Right ventricle myocardium inferior (tissue), 1 donor: ENCODE data around the gene RASSF10. TPM values are rescaled to one million over a fixed set of nuclear protein-coding genes. Genes with fewer than 3 reads are reported as not detected.
"Not testable (repeated sequence)": the region's sequence is repeated elsewhere in the genome, so short reads cannot be mapped to it uniquely, and the experiment has no call there.

Experiments used
- ATAC-seq: fragments of 200-7000 bp; cut with Tn5 transposase; one replicate; pipeline ENCODE4 v1.9.1; 2020; ENCODE audit warnings: mild to moderate bottlenecking, moderate library complexity
- DNase-seq: peaks from one replicate; pipeline ENCODE4 v3.0.0; 2021; ENCODE audit errors: missing footprints
- intact Hi-C: fragments of 100-400 bp; cut with DNase I; formaldehyde crosslinking; loops from one replicate; pipeline ENCODE4 v1.11.0; 2022
- total RNA-seq: library from RNA; stranded (reverse); fragmentation: NEBNext Ultra II Directional; extraction: Animal tissue kit (Norgen Biotek cat#: 25700); gene quantifications from one replicate; pipeline ENCODE4 v1.2.1, GENCODE V29; 2021
- donor health status: DM: no; HTN: yes; CAD: no; lungs with severe emphysema.

RASSF10 gene
- total RNA-seq, 1 donor from 2014 or later, result 0.19 TPM

DNA sequence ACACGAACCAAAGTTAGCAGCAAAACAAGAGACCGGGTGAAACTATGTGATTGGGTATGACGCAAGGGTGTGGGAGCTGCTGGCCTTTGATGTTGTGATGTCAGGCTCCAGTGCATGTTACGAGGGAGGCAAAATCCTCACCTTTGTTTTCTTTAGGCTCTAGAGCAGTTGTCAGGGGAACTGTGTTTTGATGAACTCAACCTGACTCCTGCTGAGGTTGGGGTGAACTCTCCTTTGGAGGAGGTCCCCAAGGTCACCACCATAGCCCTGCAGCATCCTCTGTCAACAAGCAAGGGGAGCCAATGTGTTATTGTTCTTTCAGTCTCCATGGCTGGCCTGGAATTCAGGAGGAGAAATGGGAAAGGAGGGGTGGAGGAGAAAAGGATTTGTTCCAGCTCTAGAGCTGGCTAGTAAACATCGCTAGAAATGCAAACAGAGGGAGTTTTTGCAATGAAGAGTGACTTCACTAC lies 33.8 kb downstream of the RASSF10 start:
- ATAC-seq, result no peak
- intact Hi-C loops, result no loop called here
- DNase-seq, result no peak

DNA sequence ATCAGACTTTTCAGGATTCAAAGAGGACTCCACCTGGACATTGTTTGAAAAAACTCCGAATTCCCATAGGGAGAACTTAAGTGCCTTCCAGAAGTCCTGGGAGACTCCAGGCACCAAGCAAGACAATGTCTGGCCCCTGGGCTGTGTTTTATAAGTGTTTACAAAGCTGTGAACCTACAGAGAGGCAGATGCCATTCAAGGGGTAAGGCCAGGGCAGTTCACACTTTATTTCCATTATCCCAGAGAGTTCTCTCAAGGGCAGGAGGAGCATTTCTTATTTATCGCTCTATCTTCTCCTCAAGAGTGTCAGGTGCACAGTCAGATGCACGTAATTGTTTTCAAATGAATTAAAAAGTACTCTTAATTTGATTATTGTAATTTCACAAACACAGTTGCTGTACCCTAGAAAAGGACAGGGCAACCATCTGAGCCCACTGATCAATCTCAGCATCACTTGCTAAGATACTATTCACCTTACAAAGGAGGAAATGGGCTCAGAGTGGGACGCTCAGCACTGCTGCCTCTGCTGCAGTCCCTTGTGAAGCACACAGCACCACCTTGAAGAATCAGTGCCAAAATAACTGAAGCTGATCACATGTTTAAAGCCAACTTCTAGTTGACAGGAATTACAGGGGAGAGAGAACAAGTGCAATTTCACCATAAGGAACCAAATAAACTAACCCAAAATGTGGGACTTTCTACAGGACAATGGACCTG lies 35.0 kb downstream of the RASSF10 start:
- intact Hi-C loops, result no loop called here
- ATAC-seq, result no peak
- no peak for DNase-seq

DNA sequence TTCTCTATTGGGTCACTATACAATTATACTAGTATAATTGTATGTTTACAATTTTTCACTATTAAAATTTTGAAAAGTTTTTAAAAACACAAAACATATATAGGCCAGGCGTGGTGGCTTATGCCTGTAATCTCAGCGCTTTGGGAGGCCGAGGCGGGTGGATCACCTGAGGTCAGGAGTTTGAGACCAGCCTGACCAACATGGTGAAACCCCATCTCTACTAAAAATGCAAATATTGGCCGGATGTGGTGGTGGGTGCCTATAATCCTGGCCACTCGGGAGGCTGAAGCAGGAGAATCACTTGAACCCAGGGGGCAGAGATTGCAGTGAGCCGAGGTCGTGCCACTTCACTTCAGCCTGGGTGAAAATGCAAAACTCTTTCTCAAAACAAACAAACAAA lies 36.0 kb downstream of the RASSF10 start:
- intact Hi-C loops, DNase-seq, ATAC-seq: not testable (repeated sequence)

DNA sequence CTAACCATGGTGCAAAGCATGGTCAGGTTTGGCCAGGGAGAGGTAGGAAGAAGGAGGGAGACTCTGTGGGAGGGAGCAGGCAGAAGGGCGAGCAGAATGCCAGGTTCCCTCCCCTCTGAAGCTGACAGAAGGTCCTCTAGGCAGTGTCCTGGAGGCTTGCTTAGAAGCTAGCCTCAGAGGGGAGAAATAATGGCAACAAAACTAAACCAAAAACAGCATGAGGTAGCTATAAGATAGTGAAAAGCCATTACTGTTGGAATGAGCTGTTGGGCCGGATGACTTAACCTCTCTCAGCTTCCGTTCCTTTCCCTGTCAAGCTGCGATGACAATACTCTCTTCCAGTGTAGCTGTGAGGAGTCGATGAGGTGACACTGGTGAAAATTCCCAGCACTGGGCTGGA lies 36.6 kb downstream of the RASSF10 start:
- no peak for ATAC-seq
- no peak for DNase-seq
- intact Hi-C loops, result no loop called here

DNA sequence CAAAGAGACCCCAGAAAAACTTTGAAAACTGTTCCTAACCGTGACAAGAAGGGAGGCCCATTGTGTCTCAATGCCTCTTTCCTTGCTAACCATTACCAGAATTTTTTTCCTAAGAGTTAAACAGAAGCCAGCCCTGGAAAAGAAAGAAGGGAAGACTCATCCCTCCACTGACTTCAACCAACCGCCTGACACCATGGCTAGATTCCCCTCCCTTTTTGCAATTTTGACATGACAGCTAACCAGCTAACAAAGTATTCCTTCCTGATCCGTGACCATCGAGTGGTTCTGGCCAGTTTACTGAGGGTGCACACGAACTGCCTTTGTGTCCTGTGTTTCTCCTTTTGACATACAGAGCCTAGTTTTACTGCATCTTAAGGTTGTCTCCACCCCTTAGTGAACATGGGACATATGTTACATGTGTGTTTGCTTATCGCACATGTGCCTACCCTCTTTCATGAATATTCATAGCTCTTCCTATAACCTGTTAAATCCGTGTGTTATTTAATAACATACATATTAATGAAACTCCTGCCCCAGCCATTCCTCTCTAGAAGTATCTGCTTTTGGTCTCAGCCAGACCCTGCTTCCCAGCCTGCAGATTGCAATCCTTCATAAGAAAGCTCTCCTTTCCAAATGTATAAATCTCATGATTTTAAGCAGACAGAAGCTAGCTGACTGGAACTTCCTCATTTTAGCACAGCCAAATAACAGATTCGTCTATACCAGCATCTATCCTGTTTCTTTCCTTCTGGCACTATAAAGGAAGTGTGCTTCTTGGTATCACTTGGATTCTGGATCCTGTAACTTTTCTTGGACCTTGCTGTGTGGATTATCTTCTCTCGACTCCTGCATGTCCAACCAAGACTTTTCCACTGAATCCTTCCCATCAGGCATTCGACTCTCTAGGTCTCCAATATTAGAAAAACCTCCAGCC lies 37.8 kb downstream of the RASSF10 start:
- no peak for DNase-seq
- intact Hi-C loops, result no loop called here
- no peak for ATAC-seq

DNA sequence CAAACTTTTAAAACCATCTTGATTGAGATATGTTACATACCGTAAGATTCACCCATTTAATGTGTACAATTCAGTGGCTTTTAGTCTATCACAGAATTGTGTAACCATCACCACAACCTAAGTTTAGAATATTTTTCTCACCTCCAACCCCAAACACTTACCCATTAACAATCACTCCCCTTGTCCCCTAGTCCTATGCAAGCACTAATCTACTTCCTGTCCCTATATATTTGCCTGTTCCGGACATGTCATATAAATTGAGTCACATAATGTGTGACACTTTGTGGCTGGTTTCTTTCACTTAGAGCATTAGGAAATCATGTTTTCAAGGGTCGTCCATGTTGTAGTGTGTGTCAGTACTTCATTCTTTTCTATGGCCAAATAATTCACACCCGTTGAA lies 38.8 kb downstream of the RASSF10 start:
- no peak for DNase-seq
- intact Hi-C loops, result no loop called here
- ATAC-seq, result no peak

DNA sequence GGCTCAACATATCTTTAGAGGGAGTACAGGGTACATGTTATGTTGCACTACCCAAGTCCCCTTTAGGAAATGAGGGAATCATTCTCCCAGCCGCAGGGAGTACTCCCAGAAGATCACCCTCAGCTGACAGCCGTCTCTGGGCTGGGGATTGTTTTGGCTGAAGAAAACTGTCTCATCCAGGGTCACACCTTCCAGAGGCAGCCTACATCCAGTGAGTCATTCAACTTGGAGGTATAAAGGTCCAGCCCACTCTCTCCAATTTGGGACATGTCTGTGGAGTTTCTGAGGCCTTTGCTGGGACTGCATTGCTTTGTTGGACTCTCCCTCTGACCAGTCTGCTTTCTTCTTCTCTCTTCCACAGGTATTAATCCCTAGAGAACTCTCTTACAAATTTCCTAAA lies 42.1 kb downstream of the RASSF10 start:
- ATAC-seq, result no peak
- intact Hi-C loops, result no loop called here
- no peak for DNase-seq

DNA sequence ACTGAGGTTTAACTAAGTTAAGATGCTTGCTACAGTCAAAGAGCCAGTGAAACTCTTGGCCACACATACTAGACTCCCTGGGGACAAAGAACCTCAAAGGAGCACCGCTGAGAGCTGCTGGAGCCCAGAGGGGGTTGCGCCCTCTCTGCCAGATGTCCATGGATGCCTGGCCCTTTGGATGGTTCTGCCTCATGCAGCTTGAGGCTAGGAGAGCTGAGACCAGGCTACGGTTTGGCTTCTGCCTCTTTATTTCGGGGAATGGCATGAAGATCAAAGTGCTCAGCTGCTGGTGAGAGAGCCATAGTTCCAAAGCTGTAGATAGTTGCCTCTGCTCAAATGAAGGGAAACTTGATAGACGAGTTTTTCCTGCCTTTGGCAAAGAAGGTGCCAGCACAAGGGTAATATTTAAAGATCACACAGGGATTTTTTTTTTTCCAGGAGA lies 43.0 kb downstream of the RASSF10 start:
- ATAC-seq, result no peak

DNA sequence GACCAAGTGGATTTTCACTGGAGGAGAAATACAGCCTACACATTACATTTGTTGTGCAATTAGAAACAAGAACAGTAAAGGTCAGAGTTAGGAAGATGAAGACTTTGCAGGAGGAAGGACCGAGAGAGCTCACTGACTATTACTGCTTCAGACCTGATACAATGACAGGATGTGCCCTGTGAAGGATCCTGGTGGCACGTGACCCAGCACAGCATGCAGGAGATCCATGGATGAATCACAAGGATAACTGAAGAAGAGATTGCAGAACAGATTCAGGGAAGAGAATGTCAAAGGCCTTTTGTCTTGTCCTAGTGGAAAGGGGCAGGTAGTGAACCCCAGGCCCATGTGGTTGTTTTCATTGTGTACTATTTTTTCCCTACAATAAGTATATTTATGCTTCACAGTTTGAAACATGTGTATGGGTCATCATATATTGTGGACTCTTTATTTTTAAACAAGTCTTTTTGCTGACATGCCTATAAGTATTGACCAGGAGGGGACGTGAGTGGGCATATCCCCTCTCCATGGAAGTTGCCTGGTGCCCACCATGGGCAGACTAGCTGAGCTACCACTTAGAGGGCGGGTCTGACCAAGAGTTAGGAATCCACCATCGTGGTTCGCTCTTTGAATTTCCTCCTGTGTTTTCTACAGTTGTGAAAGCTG lies 44.3 kb downstream of the RASSF10 start:
- DNase-seq, result no peak
- intact Hi-C loops, result no loop called here
- no peak for ATAC-seq

More for the DNA sequence above, 43.0 kb downstream of the RASSF10 start:
- DNase-seq, result no peak
- intact Hi-C loops, result no loop called here

DNA sequence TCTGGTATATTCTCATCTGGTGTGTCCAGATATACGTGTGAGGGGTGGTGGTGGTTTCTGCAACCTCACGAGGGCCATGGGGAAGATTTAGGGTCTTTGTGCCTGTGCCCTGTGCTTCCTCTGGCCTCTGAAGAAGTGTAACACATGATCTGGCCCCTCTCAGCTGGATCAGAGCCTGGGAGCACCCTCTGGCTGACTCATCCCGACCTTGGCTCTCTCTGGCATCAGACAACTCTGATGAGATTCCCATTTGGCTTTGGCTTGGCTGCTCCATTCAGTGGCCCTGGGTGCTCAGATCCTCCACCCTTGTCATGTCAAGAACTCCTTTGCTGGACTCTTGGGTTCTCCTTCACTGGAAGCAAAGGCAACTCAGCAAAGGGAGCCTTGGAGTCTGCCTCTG lies 45.2 kb downstream of the RASSF10 start:
- intact Hi-C loops, result no loop called here
- no peak for ATAC-seq

DNA sequence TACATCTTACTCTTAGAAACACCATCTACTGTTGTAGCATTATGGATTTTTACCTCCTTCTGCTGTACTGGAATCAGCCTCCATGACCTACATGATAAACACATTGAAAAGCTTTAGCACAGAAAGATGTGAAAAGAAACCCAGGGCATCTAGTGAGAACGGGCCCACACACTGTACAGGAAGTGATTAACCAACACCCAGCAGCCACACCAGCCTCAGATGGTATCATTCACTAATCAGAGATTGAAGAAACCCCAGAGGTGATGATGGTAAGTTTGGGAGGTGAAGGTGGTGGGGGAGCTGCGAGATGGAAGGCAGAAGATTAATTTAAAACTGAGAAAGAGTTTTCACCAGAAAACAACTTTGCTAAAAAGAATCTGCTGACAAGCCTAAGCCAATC lies 46.1 kb downstream of the RASSF10 start:
- DNase-seq (no peak), ATAC-seq (no peak)
- intact Hi-C loops, result no loop called here

More for the DNA sequence above, 45.2 kb downstream of the RASSF10 start:
- no peak for DNase-seq

DNA sequence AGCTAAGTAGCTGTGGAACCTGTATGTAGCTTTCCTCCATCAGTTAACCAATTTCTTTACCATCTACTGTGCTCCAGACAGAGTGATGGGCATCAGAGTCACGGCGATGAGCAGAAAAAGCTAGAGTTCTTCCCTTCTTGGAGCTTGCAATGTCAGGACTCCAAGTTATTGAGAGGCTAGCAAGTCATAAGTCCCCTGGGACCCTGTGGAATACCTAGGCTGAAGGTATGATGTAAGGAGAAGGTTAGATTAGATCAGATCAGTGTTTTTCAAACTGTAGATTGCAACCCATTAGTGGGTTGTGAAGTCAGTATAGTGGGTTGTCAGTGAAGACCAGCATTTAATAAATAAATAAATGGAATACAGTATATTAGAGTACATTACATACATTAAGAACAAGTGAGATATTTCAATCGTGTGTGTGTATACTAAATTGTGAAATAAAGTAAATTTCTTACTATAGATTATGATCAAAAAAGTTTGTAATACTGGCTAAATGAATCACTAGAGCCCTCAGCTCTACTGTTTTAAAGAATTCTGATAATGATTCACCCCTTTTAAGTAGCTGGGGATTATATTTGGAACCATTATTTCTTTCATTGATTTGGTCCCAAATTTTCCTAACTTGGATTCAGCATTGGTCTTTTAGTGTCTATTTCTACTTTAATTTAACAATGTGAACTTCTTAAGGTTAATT lies 52.3 kb downstream of the RASSF10 start:
- intact Hi-C loops, result no loop called here
- DNase-seq, result no peak
- no peak for ATAC-seq
